ENCODE measurements around the gene MEG3. TPM values are rescaled to one million over a fixed set of nuclear protein-coding genes. Genes with fewer than 3 reads are reported as not detected.
"Not testable (repeated sequence)": the region's sequence is repeated elsewhere in the genome, so short reads cannot be mapped to it uniquely, and the experiment has no call there.

The MEG3 gene
- total RNA-seq, 1 donor from 2014 or later: not detected

DNA sequence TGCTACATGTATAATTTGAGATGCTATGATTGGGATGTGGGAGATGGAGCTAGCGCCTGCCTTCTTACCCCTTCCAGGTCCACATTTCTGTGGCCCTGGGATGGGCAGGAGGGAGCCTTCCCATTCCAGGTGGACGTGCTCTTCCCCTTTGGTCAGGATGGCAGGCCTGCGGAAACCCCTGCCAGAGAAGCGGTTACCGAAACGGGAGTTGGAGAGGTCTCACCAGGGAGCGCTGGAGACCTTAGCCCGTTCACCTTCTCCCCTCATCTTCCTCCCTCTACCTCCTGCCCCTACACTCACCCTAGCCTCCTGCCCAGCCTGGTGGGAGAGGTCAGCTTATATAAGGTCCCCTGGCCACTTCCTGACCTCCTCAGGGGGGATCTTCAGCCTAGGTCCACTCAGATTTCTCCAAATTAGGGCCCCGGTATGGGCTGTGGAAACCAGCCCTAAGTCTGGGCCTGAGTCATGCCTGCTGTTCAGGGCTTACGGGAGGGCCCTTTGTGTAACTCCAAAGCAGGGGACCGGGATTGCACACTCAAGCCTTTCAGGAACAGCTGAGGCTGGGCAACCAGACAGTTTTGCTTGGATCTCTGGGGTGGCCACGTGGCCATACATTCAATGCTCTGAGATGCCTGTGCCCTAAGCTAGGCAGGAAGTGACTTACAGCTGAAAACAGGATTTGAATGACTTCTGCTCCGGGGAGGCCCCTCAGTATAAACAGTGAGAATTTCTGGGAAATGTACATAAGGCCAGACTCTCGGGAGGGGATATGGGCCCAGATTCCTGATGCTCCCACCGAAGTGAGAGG, 10.2 kb upstream of the MEG3 start:
- intact Hi-C loops (cut with micrococcal nuclease): no loop called here

DNA sequence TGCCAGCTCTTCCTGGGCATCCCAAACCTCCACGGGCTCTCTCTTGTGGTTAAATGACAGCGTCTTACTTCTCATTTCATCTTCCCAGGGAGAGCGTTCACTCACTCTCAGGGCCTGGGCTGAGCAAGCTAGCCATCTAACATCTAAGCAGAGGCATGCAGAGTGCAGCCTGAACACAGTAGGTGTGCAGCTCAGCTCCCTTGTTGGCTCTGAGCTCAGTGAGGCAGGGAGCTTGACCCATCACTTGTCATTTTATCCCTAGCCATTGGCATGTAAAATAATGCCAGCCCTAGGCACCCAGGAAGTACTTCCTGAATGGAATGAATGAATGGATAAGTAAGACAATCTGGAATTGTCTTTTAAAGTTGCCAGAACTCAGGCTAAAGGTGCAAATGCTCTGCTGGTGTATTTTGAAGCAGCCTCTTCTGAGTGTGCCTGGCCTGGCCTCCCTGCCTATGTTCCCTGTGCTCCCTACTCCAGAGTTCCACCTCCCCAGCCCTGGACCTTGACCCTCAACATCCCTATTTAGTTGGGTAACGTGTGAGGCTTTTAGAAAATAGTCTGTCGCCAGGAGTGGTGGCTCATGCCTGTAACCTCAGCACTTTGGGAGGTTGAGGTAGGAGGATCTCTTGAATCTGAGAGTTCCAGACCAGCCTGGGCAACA, 9.5 kb upstream of the MEG3 start:
- intact Hi-C loops (cut with micrococcal nuclease): no loop called here

DNA sequence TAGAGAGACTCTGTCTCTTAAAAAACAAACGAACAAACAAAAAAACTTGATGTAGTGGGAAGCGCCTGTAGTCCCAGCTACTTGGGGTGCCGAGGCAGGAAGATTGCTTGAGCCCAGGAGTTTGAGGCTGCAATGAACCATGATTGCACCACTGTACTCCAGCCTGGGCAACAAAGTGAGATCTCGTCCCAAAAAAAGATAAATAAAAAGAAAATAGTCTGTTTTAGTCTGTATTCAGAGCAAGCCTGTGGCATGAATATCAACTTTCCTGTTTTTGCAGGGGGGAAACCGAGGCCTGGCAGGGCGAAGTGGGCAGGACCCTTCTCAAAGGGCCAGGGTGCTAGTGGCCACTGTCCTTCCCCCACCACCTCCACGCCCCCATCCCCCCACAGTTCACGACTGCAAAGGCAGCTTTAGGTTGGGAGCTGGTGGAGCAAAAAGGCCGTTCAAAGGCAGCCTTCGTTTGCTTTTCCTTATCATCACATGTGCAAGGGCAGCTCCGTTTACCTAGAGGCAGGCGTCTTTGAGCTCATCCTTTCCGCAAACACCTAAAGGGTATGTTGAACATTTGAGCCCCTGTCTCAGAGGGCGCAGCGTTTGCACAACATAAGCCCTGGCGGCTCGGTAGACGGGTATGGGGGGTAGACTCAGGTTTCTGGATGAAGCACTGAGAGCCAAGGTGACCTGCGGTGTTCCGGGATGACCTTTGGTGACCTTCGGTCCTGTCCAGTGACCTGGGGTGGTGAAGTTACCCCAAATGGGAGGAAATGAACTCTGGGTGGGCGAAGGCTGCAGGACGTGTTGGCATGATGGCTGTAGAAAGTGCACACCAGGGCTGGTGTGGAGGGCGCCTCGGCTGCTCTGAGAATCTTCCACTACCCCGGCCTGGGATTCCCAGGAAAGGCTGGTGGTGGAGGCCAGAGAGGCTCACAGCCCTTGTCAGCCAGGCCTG, 8.7 kb upstream of the MEG3 start:
- intact Hi-C loops (cut with micrococcal nuclease): no loop called here

DNA sequence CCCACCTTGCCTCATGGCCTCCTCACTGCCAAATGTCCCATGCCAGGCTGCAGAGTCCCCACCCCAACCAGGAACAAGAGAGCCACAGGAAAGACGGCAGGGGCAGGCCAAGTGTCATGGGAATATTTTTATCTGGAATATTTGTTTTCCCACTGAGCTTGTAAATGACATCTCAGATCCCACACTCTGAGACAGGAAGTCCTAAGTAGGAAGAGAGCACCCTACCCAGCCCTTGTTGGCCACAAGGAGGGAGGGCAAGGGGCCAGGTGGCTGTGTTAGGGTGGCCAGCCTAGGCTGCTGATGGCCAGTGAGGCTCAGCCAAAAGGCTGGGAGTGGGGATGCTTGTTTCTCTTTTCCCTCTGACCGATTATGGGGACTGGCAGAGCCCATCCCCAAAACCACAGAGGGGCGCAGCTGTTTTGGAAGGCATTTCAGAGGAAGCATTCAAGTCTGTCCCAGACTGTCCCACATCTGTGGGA, 7.7 kb upstream of the MEG3 start:
- intact Hi-C loops (cut with micrococcal nuclease): no loop called here

DNA sequence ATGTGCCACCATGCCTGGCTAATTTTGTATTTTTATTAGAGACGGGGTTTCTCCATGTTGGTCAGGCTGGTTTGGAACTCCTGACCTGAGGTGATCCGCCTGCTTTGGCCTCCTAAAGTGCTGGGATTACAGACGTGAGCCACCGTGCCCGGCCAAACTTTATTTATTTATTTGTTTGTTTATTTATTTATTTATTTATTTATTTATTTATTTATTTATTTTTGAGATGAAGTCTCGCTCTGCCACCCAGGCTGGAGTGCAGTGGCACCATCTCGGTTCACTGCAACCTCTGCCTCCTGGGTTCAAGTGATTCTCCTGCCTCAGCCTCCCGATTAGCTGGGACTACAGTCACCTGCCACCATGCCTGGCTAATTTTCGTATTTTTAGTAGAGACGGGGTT, 7.0 kb upstream of the MEG3 start:
- intact Hi-C loops (cut with micrococcal nuclease): not testable (repeated sequence)

DNA sequence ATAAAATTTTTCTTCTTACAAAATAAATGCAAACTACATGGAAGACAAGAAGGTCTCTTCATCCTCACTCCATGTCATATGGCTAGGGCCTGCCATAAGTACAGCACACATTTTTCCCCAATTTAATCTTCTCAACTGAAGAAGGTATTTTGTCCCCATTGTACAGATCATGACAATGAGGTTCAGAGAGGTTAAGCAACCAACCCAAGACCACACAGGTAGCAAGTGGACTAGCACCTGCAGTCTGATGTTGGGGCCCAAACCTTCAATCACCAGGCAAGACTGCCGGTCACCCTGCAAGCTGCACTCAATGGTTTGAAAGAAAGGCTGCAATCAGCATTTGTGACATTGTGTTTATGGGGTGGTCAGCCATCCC, 6.5 kb upstream of the MEG3 start:
- intact Hi-C loops (cut with micrococcal nuclease): no loop called here

DNA sequence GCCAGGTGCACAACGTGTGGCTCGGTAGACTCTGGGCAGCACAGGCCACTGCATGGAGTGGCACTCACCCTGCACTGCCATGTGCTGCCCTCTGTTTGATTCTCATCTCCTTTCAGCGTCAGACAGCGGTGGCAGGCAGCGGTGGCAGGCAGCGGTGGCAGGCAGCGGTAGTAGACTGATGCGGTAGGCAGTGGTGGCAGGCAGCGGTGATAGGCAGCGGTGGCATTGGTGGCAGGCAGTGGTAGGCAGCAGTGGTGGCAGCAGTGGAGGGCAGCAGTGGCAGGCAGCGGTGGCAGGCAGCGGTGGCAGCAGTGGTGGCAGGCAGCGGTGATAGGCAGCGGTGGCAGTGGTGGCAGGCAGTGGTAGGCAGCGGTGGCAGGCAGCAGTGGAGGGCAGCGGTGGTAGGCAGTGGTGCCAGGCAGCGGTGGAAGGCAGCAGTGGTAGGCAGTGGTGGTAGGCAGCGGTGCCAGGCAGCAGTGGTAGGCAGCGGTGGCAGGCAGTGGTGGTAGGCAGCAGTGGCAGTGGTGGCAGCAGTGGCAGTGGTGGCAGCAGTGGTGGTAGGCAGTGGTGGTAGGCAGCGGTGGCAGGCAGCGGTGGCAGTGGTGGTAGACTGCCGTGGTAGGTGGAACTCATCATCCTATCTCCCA, 6.0 kb upstream of the MEG3 start:
- intact Hi-C loops (cut with micrococcal nuclease): no loop called here

DNA sequence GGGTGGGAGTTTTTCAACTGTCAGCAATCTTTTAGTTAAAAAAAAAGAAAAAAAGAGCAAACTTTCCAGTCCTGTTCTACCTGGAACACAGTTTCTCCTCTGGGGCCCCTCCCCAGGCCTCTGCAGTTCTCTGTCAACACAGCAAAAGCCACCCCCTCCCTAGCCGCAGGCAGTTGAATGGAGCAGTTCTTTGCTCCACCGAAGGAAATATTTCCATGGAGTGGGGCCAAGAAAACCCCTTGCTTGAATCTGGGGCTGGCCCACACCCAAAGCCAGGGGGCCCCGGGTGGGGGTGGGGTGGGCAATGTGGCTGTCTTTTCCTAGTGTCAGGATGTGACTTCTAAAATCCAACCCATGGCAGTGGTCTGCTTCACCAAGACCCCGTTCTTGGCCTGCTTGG, 5.0 kb upstream of the MEG3 start:
- intact Hi-C loops (cut with micrococcal nuclease): no loop called here

DNA sequence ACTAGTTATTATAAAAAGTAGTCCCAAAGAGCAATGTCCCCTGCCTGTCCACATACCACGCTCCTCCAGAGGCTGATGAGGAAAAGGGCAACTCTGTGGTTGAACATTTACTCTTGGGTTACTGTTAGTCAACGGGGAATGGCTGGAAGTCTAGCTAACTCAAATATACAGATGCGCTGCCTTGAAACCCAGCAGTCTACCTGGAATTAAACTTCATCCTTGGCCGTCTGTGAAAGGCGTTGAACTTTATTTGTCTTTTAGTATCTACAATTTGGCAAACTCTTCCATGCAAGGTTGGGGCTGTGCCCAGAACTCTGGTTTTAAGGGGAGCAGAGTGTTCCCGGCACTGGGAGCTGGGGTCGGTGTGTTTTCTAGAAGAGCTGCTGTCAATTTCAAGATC, 3.9 kb upstream of the MEG3 start:
- intact Hi-C loops (cut with micrococcal nuclease): no loop called here

DNA sequence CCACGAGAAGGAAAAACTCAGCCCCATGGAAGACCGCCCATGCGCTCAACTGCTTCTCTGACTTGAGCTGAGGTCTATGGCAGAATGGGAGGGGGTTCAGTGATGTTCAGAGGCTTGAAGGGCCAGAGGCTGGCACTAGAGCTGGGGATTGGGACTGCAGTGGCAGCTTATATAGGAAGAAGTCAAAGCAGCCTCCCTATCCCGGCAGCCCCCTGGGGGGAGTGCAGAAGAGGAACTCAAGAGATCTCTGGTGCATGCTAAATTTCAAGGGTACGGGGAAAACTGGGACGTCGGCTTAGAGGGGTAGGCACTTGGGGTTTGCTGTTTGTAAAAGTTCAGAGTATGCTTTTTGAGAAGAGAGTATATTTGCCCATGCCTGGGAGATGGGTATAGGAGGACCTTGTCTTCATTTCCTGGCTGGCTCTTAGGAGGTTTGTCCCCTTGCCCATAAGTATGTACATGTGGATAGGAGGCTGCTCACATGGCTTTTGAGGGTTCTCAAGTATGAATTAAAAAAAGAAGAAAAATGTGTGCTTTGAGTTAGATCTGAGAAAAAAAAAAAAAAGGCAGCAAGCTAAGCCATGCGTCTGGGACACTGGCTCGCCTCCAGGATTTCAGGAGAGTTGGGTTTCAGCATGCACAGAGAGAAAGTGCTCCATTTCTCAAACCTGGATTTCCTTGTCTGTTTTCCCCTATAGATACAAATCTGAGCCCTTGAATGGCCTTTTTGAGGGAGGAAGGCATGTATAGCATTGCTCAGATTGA, 3.2 kb upstream of the MEG3 start:
- intact Hi-C loops (cut with micrococcal nuclease): no loop called here

DNA sequence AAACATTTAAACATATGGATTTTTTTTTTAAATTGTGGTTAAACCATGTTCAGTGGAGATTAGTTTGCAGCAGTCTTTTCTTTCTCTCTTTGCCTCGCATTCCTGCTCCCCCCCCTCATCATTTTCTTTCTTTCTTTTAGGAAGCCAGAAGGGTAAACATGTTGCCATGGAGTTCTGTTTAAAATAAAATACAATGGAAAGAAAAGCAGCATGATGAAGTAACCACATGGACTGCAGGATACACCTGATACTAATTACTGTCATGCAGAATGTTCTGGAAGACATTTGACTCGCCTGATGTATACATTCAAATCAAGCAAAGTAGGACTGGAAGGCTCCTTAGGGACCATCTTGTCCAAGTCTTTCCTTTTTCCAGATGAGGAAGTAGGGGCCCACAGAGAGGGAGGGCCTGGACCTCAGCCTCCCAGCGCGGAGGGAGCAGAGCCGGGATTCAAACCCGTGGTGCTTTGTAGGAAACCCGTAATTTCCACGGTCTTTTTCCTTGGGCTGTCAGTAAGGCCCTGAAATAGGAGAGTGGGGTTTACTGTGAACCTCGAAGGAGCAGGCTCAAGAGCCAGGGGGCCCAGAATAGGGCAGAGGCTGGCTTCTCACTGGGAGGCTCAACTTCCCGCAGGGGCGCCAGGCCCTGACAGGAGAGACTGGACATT, 2.4 kb upstream of the MEG3 start:
- intact Hi-C loops (cut with micrococcal nuclease): no loop called here

DNA sequence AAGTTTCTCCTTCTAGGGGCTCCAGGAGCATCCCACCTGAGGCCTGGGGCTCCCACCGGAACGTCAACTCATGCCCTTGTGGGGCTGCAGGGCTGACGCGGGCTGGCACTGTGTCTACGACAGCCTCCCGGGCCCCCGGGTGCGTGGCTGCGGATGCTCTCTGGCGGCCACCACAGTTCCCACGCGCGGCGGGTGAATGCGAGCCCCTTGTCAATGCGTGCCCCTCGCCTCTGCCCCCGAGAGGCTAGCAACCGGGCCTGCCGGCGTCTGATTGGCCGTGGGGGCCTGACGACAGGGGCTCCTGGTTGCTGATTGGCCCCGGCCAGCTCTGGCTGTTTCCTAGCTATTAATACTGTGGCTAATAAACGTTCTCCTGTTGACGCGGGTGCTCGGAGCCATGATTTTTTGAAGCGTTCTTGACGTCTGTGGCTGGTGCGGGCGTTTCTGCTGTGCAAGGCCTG, 1.8 kb upstream of the MEG3 start:
- intact Hi-C loops (cut with micrococcal nuclease): no loop called here

DNA sequence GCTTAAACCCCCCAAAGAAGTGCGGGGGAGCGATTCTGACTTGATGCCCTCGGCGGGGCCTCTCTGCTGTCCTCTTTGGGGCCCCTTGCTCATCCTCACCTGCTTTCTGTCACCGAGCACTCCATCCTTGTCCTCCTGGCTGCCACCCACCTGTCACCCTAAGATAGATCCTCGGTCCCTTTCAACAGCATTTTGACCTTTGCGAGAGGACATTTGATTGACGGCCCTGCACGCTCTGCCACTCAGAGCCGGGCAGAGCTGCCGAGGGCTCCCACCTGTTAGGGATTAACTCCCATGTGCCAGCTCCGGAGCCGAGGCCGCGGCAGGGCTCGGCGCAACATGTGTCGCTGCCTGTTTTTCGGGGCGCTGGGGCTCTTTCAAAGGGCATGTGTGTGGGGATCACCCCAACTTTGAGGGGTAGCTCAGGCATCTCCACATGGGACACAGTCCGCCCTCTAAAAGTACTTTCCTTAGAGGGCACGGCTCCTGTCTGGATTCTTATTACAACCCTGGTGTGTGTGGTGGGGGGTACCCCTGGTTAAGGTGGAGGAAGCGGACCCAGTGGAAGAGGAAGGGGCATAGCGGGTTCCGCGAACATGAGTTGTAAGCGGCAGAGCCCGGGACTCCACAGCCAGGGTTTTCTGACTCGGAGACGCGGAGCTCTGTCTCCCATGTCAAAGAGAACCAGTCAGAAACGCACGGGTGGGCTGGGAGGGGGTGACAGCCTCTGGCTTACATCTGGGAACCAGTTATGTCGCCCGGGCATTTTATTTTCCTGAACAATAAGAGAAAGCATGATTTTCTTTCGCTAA, 811 bp upstream of the MEG3 start:
- intact Hi-C loops (cut with micrococcal nuclease): no loop called here

DNA sequence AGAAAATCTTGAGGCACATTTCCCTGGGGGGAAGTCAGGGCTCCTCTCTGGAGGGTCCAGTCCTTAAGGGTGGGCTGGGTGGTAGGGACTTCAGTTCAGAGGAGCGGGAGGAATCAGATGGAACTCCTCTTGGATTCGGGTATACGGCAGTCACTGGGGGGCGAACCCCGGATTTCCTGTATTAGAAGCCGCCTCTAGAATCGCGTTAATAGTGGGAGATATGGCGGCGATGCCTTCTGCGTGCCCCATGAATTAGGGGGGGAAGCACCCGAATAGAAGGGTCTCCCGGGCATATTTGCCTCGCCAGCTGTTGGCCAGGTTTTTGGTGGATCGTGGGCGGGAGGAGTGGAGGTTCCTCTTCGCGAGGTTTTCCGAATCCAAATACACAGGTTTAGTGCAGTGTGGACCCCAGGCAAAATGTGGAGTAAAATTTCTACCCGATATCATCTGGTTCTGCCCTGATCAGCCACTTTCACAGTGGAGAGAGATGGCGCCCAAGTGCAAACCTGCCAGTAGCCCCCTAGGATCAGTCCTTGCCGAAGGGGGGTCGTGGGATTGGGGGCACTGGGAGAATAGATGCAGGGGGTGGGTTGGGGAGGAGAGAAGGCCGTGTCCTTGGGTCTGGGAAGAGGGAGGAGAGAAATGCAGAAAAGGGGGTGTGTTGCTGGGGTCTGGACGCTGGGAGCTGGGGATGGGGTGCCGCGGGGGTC, 628 bp downstream of the MEG3 start:
- intact Hi-C loops (cut with micrococcal nuclease): no loop called here

DNA sequence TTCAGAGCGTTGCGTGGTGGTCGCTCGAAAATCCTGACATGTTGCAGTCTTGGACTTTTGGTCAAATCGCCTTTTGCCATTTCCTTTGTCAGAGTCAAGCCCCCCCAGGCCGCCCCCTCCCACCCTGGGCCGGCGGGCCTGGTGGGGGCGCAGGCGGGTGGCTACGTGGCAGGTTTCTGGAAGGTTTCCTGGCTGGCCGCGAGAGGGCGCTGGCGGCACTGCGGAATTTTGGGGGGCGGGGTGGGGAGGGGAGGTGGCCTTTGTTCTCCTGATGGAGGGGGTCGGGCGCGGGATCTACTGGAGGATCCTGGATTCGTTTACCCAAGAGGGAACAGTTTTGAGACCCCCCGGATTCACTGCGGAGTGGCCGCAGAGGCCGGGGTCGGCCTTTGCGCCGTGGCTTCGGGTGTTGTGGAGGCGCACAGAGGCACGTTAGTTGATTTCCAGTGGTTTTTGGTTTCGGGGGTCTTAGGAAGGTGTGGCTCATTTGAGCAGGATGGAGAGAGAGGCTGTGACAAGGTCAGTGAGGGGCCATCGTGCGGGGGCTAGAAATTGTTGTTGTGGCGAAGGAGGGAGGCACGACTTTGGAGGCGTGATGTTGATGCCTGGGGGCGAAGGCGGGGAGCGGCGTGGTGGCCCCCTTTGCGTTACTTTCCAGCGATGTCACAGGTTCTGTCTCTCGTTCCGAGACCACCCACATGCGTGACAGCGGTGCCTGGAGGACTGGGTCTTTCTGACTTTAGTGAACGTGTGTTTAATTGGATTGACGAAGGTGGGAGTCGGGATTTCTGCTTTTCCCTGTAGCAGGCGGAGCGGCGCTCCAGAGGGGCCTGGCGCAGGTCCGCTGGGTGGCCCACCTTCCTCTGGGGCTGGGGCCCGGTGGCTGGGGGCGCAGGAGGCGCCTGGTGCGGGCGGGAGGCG, 1.4 kb downstream of the MEG3 start:
- intact Hi-C loops (cut with micrococcal nuclease): no loop called here

DNA sequence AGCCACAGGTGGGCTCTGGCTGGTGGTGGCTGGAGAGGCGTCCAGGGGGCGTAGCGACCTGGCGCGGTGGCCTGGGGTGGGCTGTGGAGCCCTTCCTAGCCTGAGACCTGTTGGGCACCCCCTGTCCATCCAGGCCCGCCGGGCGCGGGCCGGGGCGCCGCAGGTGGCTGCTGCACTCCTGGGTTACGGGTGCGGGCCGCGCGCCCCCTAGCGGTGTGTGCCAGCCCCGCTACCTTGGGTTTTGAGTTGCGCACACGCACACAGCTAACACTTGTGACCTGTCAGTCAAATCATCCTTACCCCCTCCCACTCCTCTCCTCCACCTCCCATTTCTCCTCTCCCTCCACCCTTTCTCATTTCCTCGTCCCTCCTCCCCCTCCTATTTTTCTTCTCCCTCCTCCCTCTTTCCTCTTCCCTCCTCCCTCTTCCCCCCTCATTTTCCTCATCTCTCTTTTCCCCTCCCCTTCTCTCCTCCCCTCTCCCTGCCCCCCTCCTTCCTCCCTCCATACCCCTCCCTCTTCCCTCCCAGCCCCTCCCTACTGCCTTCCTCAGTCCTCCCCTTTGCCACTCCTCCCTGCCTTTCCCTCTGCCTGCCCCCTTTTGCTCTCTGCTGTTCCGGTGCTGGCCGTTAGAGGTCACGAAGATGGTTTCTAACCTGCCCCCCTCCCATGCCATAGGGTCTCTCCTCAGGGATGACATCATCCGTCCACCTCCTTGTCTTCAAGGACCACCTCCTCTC, 2.3 kb downstream of the MEG3 start:
- intact Hi-C loops (cut with micrococcal nuclease): no loop called here

DNA sequence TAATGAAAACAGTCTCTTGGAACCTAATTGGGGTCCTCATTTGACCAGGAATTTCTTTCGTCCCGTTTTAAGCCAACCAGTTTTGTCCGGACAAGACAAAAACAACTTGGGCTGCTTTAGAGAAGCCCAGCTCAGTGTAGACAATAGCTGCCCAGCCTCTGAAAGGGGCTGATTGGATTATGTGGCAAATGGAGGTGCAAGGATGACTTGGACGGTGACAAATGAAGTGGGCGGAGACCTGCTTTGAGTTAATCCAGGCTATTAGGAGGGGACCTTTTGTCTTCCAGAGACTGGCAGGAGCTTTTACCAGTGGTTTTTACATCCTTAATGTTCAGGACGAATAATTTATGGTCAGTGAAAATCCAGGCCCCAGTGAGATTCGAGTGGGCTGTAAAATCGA, 4.8 kb downstream of the MEG3 start:
- intact Hi-C loops (cut with micrococcal nuclease): no loop called here
